Hippocampal formation (tissue), 2 donors: ENCODE measurements around the gene LCLAT1.
A peak's percentile ranks its signal among the peaks of the same experiment; 100 is the strongest.

Source experiments
- DNase-seq, 2 donors: peaks; one replicate each; lab custom pipeline; 2025; lab: John Stamatoyannopoulos, UW

Gene LCLAT1

DNA sequence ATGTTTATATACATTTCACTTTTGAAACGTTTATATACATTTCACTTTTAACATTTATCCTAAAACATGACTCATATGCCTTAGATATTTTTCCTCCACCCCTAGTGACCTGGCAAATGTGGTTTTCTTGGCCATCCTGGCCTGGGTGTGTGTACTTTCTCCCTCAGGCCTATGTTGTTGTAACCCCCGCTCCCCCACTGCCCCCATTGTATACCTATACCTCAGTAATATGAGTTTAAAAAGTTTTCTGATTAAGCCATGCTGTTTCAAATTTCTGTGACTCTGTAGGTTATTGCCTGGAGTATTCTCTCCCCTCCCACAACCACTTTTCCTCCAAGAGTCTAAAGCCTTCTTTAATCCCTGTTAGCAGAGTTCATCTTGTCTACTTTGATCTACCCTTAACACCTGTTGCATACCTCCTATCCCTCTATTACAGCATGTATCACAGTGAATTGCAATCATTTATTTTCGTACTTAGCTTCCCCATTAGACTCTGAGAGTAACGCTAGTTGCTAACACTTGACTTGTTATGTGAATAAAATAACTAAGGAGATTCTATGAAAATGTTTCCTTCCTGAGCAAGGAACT, 67.9 kb downstream of the LCLAT1 start:
- DNase-seq, result no peak

DNA sequence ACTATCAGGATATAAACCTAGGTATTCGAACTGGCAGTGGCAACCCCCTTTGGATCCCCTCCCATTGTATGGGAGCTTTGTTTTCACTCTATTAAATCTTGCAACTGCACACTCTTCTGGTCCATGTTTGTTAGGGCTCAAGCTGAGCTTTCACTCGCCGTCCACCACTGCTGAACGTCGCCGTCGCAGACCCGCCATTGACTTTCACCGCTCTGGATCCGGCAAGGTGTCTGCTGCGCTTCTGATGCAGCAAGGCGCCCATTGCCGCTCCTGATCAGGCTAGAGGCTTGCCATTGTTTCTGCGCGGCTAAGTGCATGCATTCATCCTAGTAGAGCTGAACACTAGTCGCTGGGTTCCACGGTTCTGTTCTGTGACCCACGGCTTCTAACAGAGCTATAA, 69.1 kb downstream of the LCLAT1 start:
- DNase-seq, result no peak

DNA sequence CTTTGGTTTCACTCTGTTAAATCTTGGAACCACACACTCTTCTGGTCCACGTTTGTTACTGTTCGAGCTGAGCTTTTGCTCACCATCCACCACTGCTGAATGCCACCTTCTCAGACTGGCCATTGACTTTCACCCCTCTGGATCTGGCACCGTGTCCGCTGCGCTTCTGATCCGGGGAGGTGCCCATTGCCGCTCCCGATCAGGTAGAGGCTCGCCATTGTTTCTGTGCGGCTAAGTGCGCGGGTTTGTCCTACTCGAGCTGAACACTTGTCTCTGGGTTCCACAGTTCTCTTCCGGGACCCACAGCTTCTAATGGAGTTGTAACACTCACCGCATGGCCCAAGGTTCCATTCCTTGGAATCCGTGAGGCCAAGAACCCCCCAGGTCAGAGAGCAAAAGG, 72.8 kb downstream of the LCLAT1 start:
- DNase-seq, result no peak

DNA sequence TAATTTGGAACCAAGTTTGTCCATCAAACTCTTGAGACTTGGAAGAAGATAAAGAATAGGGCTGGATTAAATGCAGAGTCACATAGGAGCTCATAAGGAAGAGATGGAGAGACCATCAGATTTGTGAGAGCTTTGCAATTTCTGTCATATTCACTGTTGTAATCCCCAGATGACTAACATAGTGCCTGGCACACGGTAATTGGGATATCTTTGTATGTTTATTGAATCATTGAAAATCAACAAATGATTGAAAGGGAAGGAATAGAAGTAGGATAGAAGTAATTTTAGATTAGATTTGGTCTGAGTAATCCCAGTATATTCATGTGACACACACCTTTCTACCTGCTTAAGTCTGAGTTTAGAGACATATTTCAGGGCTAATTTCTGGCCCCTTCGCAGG, 75.4 kb downstream of the LCLAT1 start:
- DNase-seq, result no peak

DNA sequence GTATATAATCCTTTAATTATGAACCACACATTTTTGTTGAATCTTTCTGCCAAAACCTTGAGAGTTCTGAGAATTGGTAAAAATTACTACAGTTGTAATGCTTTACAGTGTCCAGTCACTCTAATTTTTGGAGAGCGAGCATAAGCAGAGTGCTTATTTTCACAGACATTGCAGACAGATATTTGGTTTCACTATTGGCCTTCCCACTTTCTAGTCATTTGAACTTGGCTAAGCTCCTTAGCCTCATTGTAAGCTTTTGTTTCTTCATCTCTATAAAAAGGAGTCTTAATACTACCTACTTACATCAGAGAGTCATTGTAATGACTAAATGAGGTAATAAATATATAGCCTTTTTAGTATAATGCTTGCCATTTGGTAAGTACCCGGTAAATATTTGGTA, 80.4 kb downstream of the LCLAT1 start:
- no peak for DNase-seq

DNA sequence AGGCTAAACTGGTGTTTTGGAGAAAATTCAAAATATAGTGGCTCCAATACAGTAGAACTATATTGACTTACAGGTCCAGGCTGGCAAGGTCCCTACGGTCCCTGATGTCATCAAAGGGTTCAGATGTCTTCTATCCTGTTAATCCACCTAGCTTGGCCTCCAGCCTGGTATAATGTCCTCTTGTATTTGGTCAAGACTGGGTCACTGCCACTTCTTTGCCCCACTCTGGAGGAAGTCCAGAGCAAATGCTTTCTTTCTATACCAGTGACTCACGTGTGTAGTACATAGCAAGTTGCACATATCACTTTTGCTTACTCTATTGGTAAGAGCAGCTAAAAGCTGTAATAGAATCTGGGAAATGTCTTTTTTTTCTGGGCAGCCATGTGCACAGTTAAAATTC, 80.8 kb downstream of the LCLAT1 start:
- DNase-seq, result no peak

DNA sequence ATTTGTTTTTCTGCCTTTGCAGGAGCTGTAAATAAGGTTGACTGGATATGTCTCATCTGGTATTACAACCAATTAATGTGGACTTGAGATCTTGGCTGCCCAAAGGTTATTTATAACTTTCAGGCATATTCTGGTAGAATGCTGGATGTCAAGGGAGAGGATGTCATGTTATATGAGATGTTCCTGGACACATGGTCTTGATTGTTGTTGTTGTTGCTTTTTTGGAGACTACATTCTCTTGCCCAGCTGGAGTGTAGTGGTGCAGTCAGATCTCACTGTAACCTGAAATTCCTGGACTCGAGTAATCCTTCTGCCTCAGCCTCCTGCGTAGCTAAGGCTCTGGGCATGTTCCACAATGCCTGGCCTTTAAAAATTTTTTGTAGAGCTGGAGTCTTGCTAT, 83.3 kb downstream of the LCLAT1 start:
- no peak for DNase-seq

DNA sequence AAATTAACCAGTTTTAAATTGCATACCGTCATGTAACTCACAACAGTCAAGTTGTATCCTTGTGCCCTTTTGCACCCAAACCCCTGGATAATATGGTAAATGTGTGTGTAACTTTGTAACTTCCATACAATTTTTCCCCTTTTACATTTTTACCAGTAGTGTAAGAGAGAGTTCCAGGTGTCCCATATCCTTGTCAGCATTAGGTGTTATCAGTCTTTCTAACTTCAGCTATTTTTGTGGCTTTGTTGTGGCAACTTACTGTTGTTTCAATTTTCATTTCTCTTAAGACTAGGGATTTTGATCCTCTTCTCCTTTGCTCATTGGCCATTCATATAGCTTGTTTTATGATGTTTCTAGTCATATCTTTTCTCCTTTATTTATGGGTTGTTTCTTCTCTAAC, 94.6 kb downstream of the LCLAT1 start:
- DNase-seq, result no peak

DNA sequence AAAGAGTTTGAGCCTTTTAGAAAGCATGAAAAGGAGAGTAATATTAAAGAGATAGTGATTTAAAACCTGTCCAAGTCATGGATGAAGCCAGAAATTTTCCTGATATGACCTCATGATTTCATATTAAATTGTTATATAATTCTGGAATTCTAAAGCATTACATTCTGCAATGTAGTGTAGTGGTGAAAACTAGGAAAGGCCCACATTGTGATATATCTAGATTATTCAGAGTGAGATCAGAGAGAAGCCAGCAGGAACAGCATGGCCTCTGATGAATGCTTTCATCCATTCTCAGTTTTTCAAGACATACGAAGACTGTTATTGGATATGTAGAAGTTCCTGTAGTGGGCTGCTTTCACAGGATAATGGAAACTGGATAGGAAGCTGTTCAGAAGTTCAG, 98.8 kb downstream of the LCLAT1 start:
- no peak for DNase-seq

DNA sequence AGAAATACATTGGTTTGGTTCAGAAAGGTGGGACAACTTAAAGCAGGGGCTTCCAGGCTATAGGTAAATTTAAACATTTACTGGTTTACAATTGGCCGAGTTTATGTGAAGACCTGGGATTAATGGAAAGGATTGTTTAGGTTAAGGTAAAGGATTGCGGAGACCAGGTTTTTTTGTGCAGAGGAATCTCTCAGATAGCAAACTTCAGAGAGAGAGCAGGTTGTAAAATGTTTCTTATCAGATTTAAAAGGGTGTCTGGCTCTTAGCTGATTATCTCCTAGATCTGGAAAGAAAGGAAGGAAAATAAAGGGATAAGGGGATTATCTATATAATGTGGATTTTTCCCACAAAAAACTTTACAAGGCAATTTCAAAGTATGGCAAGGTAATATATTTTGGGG, 101.3 kb downstream of the LCLAT1 start:
- DNase-seq, result no peak

DNA sequence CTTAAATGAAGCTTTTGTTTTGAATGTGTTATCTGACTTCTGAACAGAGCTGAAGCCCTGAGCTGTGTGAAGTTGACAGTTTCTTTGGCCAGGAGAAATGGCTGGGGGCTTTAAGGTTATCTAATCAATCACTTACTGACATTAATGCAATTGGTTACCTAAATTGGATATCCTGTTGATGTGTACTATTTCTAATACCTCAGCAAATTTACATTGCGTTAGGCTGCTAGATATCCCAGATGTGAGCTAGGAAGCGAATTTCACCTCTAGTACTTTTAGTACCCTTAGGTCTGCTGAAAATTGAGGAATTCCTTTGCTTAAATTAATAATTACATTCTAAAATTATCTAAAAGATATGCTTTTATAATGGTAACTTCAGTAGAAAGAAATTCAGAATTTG, 102.0 kb downstream of the LCLAT1 start:
- DNase-seq, result no peak

DNA sequence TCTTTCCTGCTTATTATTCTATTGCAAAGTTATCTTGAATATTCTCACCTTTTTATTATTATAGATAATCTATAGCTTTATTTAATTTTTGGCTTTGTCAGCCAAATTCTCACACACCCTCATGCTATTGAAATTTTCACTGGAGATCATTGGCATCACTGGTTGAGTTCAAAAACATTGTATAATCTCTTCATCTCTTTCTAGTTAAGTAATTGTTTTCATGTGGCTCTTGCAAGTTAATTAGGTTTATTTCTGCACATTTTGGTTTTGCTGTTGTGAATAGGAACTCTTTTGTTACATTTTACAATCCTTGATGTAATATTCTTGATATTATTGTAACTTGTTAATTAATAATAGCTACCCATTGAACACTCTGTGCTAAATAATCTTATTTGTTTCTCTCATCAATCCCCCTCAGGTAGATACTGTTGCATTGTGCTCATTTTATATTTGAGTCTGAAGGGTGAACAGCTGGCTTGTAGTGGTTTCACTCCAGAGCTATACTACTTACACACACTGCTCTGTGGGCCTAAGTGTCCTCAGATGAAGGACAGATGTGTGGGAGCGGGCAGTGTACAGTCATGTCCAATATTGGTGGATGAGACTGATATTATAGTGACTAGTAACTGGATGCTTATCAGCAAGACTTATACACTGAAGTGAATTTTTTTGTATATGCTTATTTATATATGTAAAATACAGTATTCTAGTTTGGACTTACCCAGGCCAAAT, 112.7 kb downstream of the LCLAT1 start:
- DNase-seq, result no peak

DNA sequence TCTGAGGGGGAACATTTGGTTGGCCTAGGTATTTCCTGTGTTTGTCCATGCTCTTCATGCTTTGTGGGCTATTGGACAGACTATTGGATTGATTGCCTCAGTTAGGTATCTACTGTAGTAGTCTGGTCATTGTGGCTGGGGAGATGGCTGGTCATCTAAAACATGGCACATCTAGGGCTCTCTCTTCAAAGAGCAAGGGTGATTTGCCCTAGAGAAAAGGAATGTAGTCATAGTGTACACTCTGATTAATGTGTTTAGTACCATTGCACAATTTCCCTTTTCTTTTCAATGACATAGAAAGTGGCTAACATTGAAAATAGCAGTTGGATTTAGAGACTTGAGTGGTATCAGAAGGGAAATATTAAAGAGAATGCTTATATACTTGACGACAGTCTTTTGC, 114.3 kb downstream of the LCLAT1 start:
- no peak for DNase-seq

DNA sequence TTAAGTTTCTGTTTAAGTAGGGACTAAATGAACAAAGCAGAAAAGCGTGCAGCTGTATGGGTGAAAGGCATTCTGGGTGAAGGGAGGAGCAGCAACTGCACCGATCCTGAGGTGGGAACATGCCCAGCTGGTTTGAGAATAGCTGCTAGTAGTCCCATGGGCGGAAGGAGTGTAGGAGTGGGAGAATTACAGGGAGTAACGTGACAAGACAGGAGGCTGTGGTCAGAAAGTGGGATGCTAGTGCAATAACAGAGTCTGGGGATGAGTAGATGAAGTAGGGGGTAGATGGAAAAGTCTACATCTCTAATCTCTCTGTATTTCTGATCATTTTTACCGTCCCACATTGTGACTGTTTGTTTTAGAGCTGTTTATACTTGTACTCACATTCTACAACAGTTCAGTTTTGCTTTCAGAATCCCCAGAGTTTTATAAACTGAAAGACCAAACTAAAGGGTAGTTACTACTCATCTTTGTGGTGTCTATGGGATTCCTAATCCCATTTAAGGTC, 118.9 kb downstream of the LCLAT1 start:
- DNase-seq, result no peak

DNA sequence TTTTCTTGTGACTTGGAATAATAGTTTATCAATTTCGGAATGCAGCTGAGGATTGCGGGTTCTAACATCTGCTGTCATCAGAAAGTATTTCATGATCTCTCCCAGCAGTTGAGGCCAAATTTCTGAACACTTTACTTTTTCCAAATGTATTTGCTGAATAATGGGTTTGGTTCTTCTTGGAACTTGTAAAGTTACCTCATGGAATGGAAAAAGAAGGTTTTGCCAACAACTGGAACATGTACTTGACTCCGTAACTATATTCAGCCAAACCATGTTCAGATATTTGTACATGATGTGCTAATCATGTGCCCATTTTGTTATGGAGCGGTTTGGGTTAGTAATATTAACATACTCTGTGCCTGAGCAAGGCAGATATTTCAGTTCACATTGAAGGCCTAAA, 119.6 kb downstream of the LCLAT1 start:
- no peak for DNase-seq

DNA sequence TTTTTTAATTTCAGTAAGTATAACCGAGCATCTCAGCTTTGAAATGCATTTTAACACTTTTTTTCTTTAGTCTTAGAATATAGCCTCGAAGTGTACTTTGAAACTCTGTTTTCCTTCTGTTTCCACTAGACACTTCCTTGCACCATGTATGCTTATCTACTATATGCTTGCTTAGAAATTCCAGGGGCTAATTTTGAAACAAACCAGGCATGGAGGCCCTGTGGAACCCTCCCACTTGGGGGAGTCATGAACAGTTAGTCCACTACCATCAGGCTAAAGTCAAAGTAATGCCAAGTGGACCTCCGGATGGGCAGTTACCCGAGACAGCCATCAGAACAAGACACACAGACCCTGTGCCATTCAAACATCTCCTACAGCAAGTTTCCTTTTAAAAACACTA, 120.3 kb downstream of the LCLAT1 start:
- no peak for DNase-seq

DNA sequence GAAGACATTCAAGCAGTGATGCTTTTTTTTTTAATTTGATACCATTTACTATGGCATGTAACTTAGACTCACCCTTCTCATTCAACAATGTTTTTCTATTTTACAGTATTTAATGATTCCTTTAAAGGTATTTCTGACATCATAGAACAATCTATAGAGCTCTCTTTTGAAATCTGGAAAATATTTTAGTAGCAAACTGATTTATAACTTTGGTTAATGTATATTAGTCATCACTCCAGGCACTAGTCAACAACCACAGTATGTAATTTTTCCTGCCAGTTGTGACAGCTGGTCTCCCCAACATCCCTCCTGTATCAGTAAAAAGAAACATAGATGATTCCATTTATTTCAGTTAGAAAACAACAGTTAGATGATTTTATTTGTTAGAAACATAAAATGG, 122.9 kb downstream of the LCLAT1 start:
- no peak for DNase-seq

DNA sequence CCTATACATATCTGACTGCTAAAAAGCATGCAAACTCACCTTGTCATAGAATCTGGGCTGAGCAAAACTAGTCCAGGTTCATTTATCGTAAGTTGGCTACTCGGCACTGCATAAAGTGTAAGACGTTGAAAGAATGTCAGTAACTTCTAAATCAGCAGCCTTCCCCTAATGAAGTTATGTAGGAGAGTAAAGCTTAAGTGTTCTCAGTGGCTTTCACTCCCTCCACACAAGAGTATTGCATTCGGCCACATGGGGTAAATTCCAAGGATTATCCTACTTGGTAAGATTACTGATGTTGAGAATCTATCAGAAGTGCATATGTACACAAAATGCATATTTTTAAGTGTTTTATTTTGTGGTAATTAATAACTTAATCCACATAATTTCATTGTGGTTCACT, 130.1 kb downstream of the LCLAT1 start:
- DNase-seq, result no peak

DNA sequence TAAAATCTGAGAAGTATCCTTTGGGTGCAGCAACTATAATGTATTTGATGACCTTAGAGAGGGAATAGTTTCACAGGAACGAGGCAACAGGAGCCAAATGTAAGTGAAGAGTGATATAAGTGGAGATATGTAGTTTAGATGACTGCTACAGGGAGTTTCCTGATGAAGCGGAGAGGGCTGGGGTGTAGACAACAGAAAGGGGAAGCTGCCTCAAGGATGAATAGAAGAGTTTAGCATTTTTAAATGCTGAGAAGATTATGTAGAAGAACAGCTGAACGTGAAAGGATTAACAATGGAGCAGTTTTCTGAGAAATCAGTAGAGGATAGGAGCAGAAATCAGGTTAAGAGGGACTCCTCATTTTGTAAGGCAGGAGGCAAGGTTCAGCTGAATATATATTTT, 133.3 kb downstream of the LCLAT1 start:
- DNase-seq, result no peak

DNA sequence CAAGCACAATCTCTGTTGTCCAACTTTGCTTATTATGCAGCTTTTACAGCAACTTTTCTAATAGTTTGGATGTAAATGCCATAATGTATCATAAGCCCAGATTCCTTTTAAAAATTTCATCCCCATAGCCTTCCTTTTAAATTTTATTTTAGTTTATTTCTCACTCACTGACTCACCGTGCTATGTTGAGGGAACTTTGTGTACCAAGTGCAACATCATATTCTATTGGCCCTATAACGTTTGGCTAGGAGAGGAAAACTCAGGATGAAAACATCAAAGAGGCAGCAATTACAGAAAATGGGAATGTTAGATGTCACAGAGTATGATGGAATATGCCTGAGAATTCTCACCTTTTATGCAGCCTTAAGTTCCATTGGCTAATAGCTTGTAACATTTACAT, 135.5 kb downstream of the LCLAT1 start:
- DNase-seq, result no peak

DNA sequence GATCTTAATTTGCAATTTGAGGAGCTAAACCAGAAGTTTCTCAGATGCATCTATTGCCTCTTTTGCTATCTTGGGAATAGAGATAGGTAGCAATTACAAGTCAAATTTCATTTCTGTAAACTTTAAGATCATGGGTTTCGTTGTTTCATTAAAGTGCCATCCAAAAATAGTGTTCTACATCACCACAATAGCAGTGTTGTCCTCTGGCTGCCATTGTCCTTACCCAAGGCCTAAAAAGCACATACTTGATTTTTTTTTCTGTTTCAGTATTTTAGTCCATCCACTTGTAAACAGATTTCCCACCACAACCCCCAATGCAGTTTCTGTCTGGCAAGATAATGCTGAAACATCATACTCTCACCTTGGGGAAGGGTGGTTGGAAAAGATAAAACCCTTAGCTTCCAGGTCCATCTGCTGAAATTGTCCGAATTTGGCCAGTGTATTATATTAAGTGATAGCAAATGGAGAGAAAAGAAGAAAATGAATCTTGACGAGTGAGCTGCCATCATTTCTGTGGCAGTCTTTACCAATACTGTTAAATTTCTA, 136.2 kb downstream of the LCLAT1 start:
- no peak for DNase-seq

DNA sequence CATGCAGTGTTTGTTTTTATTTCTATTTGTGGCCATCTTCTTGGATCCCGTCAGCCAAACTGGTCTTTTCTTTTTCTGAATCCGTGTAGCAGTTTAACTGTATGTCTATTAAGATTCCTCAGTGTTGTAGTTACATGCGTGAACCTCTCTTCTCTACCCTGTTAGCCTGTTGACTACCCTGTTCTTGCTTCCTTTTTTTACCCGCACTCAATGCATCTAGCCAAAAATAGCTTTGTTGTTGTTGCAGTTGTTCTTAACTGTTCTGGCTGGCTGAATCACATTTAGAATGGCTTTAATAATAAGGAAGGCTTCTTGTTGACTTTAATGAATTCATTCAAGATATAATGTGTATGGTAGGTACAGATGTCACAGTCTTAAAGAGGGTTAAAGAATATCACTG, 137.1 kb downstream of the LCLAT1 start:
- DNase-seq, result peak in 1 of 2 donors; percentile 15

DNA sequence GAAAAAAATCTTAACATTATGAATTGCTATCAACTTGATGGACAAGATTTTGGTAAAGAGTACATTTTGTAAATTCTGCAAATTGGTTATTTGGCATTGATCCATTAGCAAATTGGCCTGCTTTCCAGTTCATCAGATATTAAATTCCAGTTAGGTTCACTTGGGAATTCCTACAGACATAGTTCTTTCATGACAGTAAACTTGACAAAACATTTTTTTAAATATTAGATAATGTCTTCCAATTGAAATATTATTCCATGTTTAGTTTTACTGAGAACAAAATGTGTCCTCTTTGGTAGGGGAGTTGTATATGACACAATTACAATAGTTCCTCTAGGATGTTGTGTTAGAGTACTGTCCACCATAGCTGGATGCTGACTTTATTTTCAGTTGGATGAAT, 141.9 kb downstream of the LCLAT1 start:
- DNase-seq, result no peak

DNA sequence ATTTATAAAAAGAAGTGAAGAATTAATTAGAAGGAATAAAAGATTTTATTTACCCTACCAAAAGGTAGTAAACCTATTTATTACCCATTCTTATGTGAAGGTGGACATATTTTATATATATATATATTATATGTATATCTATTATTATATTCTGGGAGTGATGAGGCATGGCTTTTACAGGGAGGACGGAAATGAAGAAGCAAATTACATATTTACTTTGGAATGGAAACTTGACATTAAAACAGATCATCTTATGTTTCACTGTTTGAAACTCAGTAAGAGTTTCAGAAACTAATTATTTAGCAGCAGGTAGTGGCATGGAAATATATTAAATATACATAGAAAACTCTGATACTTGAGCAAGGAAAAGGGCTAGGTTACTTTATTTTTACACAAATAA, 143.4 kb downstream of the LCLAT1 start:
- DNase-seq, result no peak
